ENCODE data around the gene ZNF701. TPM values are rescaled to one million over a fixed set of nuclear protein-coding genes. Genes with fewer than 3 reads are reported as not detected.

ZNF701 gene
- total RNA-seq, 1 experiment from 2014 or later: 24.4 TPM

DNA sequence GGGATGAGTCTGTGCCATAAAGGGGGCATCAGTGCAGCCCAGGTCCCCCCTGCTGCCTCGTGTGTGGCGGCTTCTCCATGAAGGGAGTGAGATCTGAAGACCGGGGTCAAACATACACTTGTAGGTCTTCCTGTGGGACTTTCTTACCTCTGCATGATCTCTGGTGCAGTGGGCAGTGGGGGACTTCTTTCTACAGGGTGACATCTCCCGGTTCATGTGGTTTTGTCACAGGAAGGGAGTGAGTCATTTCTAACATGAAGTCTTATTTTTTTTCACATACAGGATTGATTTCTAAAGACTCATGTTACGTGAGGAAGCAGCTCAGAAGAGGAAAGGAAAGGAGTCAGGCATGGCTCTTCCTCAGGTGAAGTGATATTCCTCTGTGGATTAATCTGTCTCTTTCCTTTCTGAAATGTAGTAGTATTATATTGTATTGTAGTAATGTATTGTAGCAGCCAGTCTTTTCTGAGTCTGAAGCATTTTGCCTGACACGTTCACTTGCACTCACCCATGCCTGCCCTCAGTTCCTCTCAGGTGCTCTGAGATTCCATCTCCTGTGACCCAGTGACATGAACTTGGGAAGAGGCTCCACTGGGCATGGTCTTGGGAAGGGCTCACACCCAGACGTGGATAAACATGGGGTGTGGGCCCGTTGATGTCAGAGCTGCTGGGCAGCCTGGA is 27.0 kb upstream of the ZNF701 start:
- Histone ChIP-seq H3K23me2 (ENCODE audit: insufficient read length, low read depth, low read length, poor library complexity, severe bottlenecking) (no peaks in the 10 kb centered on the region), H3K56ac (ENCODE audit: insufficient read length, low read depth, low read length) (no peak overlapping the region), H4K91ac (ENCODE audit: insufficient read length, low read depth, low read length) (no peak overlapping the region), H2BK20ac (ENCODE audit: low read depth, low read length, poor library complexity, severe bottlenecking) (no peak overlapping the region), H3K27ac (ENCODE audit: insufficient read length, low read depth, low read length) (no peak overlapping the region), H3K27me3 (ENCODE audit: insufficient read depth, low read length) (no peaks in the 10 kb centered on the region), H2BK5ac (ENCODE audit: insufficient read length, low read length) (no peak overlapping the region), H3K9me3 (ENCODE audit: control insufficient read depth, low read depth, low read length) (no peaks in the 10 kb centered on the region), H4K5ac (ENCODE audit: insufficient read length, low read depth, low read length) (no peak overlapping the region), H3K79me1 (ENCODE audit: insufficient read depth, low read depth, low read length, poor library complexity, severe bottlenecking) (no peaks in the 10 kb centered on the region), H4K8ac (replicated peaks; ENCODE audit: insufficient read length, low read depth, low read length) (no peak overlapping the region), H3K79me2 (ENCODE audit: insufficient read depth, low read length) (no peaks in the 10 kb centered on the region), H3K9ac (ENCODE audit: extremely low read depth, insufficient read length, low read length) (no peak overlapping the region), H3K4me1 (ENCODE audit: insufficient read depth, low read length) (no peaks in the 10 kb centered on the region), H3K14ac (ENCODE audit: insufficient read depth, low read length) (no peak overlapping the region), H2BK120ac (ENCODE audit: low read depth, low read length, poor library complexity, severe bottlenecking) (no peak overlapping the region), H2BK12ac (ENCODE audit: insufficient read length, low read depth, low read length) (no peak overlapping the region), H2BK15ac (ENCODE audit: low read depth, low read length) (no peak overlapping the region), H2AFZ (ENCODE audit: low read length) (no peak overlapping the region), H3K4me2 (ENCODE audit: insufficient read depth, insufficient read length, low read length) (no peak overlapping the region), H4K20me1 (ENCODE audit: control insufficient read depth, insufficient read depth, insufficient read length) (no peaks in the 10 kb centered on the region), H2AK5ac (ENCODE audit: insufficient read length, low read length) (no peak overlapping the region), H3K18ac (ENCODE audit: insufficient read length, low read depth, low read length) (no peak overlapping the region), H3T11ph (ENCODE audit: low read length) (no peak overlapping the region), H3K23ac (ENCODE audit: insufficient read length, low read depth, low read length) (no peak overlapping the region), H3K4ac (ENCODE audit: low read depth, low read length) (no peak overlapping the region)
- DNase-seq: no peak
- peaks cover 0 to under 1% of the 10 kb centered on the region in 2 experiments; a peak in 1 of 5 replicates for H3K9me3 Mint-ChIP-seq
- H3K4me1 Mint-ChIP-seq: no peaks in the 10 kb centered on the region; a peak in 1 of 4 replicates
- no peak overlapping the region for H3K27ac Mint-ChIP-seq
- no peak overlapping the region for H3K4me3 Mint-ChIP-seq
- H3K27me3 Mint-ChIP-seq (ENCODE audit: low read depth): no peaks in the 10 kb centered on the region
- no peak for TF ChIP-seq CTCF (conservative IDR thresholded peaks at IDR 0.05)
- peaks cover 18 to 52% (median 28%) of the 10 kb centered on the region in 3 experiments for H3K36me3 Mint-ChIP-seq (ENCODE audit: insufficient read depth in 1 of 3, low read depth in 3 of 3)
- no CpG with 5 or more reads among the region's 8 CpGs for WGBS (ENCODE audit: extremely low coverage, insufficient read length, low lambda C conversion rate)
